Measurements from ENCODE around the gene CACNA1G.

CACNA1G gene

GRCh38 chr17:50656509-50656908, 96.0 kb downstream of the CACNA1G start:
- no peak for DNase-seq (ENCODE audit: low read depth)

DNA sequence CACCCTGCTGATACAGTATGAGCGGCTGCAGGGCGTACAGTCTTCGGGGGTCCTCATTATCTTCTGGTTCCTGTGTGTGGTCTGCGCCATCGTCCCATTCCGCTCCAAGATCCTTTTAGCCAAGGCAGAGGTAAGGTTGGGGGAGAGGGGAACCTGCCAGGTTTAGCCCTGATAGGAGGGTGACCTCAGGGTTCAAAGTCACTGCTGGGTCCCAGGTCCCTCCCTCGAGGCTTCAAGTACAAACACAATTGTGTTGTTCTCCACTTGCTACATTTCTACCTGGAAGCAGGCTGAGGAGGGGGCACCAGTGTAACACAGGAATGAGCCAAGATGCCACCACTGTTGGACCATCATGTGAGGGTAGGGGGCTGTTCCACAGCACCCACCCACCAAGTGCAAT, 96.5 kb downstream of the CACNA1G start:
- DNase-seq (ENCODE audit: low read depth), result no peak

DNA sequence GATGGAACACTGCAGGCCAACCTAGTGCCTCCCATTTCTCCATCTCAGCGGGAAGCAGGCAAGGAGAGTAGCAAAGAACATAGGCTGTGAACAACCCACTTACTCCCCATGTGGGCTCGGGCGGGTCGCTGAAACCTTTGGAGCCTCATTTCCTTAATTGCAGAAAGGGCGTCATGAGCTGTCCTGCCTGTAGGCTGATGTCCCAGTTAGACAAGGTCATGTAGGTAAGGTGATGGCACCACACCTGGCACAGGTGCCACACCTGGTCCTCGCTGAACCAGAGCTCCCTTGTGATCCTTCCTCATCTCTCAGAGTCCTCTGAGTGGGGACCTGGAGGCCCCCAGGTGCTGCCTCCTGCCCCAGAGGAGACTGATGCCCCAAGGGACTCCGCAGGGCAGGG, 97.1 kb downstream of the CACNA1G start:
- DNase-seq (ENCODE audit: low read depth), result no peak

DNA sequence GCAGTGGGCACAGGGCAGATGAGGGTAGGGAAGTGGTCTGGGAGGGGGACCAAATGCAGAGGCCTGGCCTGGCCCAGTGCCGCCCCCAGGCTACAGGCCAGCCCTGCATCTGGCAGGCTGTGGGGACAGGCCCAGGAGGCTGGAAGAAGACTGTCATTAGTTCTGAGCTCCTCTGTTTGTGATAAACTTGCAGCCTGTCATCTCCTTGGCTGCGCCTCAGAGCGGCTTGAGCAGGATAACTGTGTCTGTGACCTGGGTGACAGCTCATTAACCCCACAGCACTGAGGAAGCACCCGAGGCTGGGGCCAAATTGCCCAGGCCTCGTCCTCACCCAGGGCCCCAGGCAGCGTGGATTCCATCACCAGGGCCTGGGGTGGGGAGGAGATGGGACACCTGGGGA, 98.1 kb downstream of the CACNA1G start:
- DNase-seq (ENCODE audit: low read depth), result no peak

- no peak for DNase-seq (ENCODE audit: low read depth)
Observed at GRCh38 chr17:50659179-50659578, 98.7 kb downstream of the CACNA1G start.

DNA sequence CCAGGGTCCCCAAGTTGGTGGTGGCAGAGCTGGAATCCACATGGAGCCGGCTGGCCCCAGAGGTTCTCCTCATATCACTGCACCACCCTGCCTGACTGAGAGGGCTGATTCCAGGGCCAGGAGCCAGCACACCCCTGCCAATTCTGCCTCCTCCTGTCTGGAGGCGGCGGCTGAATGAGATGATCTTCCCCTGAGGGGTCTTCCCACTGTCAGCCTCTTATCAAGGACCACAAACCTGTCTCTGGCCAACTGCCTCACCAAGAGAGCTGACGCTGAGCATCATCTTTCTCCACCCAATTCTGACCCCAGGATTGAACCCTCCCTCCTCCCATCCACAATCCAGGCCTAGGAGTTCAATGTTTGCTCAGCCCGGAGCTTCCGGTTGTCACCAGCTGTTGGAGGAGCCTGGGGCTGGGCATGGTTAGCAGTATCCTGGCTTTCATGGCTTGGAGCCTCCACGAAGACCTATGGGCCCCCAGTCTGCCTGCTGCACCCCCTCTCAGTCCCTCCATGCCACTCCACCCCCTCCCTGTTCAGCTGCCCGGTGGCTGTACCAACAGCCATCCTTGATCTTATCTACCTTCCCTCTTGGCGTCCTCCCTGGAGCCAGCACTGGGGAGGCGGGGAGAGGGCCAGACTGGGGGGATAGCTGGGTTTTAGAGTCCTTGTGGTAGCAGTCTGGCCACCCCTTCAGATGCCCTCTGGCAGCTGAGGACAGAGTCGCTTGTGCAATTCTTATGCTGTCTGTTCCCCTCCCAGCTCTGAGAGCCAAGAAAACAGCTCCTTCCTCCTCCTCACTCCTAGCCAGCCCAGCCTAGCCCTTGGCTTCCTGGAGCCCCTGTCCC, 99.7 kb downstream of the CACNA1G start:
- DNase-seq (ENCODE audit: low read depth), result no peak

DNA sequence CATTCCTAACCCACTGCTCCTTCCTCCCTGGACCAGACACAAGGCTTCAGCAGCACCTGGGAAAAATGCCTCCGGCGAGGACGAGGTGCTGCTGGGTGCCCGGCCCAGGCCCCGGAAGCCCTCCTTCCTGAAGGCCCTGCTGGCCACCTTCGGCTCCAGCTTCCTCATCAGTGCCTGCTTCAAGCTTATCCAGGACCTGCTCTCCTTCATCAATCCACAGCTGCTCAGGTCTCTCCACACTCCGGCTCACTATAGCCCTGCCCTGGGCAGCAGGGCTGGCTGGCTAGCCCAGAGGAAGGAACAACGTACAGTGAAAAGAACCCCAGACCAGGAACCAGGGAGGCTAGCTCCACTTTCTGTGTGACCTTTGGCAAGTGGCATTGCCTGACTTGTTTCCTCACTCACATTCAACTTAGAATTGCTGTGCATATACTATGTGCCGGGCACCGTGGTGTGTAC, 100.4 kb downstream of the CACNA1G start:
- no peak for DNase-seq (ENCODE audit: low read depth)

DNA sequence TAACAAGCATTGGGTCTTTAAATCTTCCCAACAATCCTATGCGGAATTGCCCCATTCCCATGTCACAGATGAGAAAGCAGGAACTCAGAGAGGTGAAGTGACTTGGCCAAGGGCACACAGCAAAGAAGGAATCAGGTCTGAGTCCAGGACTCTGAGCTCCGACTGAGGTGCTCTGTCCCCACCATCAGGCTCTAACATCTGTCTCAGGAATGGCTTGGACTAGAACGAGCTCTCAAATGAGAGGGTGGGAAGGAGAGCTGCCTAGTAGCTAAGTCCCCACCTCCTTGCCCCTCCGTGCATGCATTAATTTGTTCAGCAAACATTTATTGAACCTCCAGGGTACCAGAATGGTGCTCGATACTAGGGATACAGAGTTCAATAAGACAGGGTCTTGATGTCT, 100.8 kb downstream of the CACNA1G start:
- DNase-seq (ENCODE audit: low read depth), result no peak

DNA sequence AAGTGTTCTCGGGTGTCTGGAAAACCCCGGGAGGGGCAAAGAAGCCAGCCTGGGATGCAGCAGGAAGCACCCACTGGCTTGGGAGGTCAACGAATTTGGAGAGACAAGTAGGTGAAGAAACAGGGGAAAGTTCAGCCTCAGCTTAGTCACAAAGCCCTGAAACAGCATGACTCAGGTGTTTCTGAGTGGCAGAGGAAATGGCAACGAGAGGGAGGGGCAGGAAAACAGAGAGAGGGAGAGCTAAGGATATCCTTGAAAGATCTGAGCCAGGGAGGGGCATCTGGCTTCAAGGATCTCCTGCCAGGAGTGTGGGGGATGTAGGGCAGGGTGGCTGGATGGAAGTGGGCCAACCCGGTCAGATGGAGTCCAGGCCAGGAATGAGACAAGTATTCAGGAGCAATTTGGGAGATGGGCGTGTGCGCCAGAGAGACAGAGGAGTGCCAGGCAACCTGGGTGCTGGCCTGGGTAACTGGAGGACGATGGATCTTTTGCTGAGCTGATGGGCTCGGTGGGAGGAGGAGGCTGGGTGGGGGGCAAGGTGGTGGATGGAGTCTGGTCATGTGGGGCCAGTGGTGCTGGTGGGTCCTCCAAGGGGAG, 101.4 kb downstream of the CACNA1G start:
- DNase-seq (ENCODE audit: low read depth), result no peak

GRCh38 chr17:50662632-50663225, 102.2 kb downstream of the CACNA1G start:
- no peak for DNase-seq (ENCODE audit: low read depth)

DNA sequence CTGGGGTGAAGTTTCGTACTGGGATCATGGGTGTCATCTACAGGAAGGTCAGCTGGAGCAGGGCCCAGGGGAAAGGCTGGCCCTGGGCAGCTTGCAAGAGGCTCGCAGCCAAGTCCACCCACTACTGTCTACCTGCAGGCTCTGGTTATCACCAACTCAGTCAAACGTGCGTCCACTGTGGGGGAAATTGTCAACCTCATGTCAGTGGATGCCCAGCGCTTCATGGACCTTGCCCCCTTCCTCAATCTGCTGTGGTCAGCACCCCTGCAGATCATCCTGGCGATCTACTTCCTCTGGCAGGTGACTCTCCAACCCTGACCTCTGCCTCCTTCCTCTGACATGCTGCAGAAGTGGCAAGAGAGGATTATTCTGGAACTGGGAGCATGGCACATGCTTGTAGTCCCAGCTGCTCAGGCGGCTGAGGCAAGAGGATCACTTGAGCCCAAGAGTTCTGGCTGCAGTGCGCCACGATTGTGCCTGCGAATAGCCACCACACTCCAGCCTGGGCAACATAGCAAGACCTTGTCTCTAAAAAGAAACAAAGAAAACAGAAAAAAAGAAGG, 103.4 kb downstream of the CACNA1G start:
- no peak for DNase-seq (ENCODE audit: low read depth)

- no peak for DNase-seq (ENCODE audit: low read depth)
Observed at GRCh38 chr17:50664788-50665458, 104.4 kb downstream of the CACNA1G start.

DNA sequence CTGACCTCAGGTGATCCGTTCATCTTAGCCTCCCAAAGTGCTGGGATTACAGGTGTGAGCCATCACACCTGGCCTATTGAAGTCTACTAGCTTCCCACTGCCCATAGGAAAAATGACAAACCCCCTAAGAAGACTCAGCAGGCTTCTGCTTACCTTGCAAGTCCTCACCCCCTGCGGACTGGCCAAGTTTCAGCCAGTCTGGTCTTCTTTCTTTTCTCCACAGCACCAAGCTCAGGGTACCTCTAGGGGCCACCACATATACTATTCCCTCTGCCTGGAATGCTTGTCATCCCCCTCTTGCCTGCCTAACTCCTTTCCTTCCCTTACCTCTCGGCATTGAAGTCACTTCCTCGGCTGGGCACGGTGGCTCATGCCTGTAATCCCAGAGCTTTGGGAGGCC, 105.3 kb downstream of the CACNA1G start:
- no peak for DNase-seq (ENCODE audit: low read depth)

DNA sequence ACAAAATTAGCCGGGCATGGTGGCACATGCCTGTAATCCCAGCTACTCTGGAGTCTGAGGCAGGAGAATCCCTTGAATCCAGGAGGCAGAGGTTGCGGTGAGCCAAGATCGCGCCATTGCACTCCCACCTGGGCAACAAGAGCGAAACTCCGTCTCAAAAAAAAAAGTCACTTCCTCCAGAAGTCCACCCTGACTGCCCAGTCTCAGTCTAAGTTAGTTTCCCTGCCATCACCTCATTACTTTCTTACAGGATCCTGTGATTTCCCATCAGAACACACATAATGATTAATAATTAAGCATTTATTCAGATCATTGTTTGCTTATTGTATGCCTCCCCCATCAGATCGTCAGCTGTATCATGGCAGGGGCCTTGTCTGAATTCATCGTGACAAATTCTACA, 105.8 kb downstream of the CACNA1G start:
- DNase-seq (ENCODE audit: low read depth), result no peak

GRCh38 chr17:50667259-50668024, 106.9 kb downstream of the CACNA1G start:
- no peak for DNase-seq (ENCODE audit: low read depth)

- DNase-seq (ENCODE audit: low read depth), result no peak
Observed at GRCh38 chr17:50668025-50668837, 107.7 kb downstream of the CACNA1G start.

GRCh38 chr17:50668838-50669581, 108.5 kb downstream of the CACNA1G start:
- no peak for DNase-seq (ENCODE audit: low read depth)

GRCh38 chr17:50672071-50672470, 111.6 kb downstream of the CACNA1G start:
- DNase-seq (ENCODE audit: low read depth), result no peak

GRCh38 chr17:50672831-50673551, 112.5 kb downstream of the CACNA1G start:
- DNase-seq (ENCODE audit: low read depth), result no peak
